ENCODE data around the gene DPP10. TPM values are rescaled to one million over a fixed set of nuclear protein-coding genes. Genes with fewer than 3 reads are reported as not detected.
"Not testable (repeated sequence)": the region's sequence is repeated elsewhere in the genome, so short reads cannot be mapped to it uniquely, and the experiment has no call there.

DPP10 gene
- total RNA-seq, 3 donors from 2014 or later (not counting 1 experiment from before 2014, with no cell fraction given): not detected

- TF ChIP-seq CTCF (IDR thresholded peaks at IDR 0.05): no peak
- no peak for ATAC-seq
- Mint-ChIP-seq H3K27me3 (ENCODE audit: low read depth in 2 of 2) (no peaks in the 10 kb centered on the region), H3K36me3 (no peaks in the 10 kb centered on the region), H3K27ac (no peak overlapping the region), H3K9me3 (peaks cover 10 to 12% of the 10 kb centered on the region in 2 donors), H3K4me1 (no peaks in the 10 kb centered on the region), H3K4me3 (no peak overlapping the region)
- no peaks in the 10 kb centered on the region for H3K27me3 ChIP-seq (ENCODE audit: control insufficient read depth, insufficient read depth, low read length)
- no peaks in the 10 kb centered on the region for H3K9me3 ChIP-seq (ENCODE audit: control insufficient read depth, insufficient read depth, low read length)
- H3K4me1 ChIP-seq (ENCODE audit: control insufficient read depth, insufficient read depth, low read length): no peaks in the 10 kb centered on the region
- H3K4me3 ChIP-seq (ENCODE audit: low read length): no peak overlapping the region
- WGBS (ENCODE audit: insufficient coverage): 71% methylated on average over 3 of the region's 3 CpGs
- no peaks in the 10 kb centered on the region for H3K36me3 ChIP-seq (ENCODE audit: control insufficient read depth, insufficient read depth, low read length)
- no peak for DNase-seq
- intact Hi-C loops (cut with micrococcal nuclease): no loop called here
- no peak overlapping the region for H3K27ac ChIP-seq (ENCODE audit: low read length)
Measured at GRCh38 chr2:114735126-114735525, 292.7 kb downstream of the DPP10 start.

GRCh38 chr2:114742245-114742644, 299.8 kb downstream of the DPP10 start:
- ATAC-seq: no peak
- Histone ChIP-seq H3K27me3 (ENCODE audit: control insufficient read depth, insufficient read depth, low read length) (no peaks in the 10 kb centered on the region), H3K36me3 (ENCODE audit: control insufficient read depth, insufficient read depth, low read length) (no peaks in the 10 kb centered on the region), H3K27ac (ENCODE audit: low read length) (no peak overlapping the region), H3K4me1 (ENCODE audit: control insufficient read depth, insufficient read depth, low read length) (no peaks in the 10 kb centered on the region), H3K4me3 (ENCODE audit: low read length) (no peak overlapping the region), H3K9me3 (ENCODE audit: control insufficient read depth, insufficient read depth, low read length) (no peaks in the 10 kb centered on the region)
- no peak for TF ChIP-seq CTCF (IDR thresholded peaks at IDR 0.05)
- no peak for DNase-seq
- no peak overlapping the region for H3K27ac Mint-ChIP-seq
- intact Hi-C loops (cut with micrococcal nuclease): no loop called here
- no peaks in the 10 kb centered on the region for H3K36me3 Mint-ChIP-seq
- no peaks in the 10 kb centered on the region for H3K27me3 Mint-ChIP-seq (ENCODE audit: low read depth in 2 of 2)
- H3K4me1 Mint-ChIP-seq: no peaks in the 10 kb centered on the region
- no CpG with 5 or more reads among the region's 1 CpG for whole genome bisulfite sequencing (ENCODE audit: insufficient coverage)
- peaks cover 13 to 17% of the 10 kb centered on the region in 2 donors for H3K9me3 Mint-ChIP-seq
- H3K4me3 Mint-ChIP-seq: no peak overlapping the region

GRCh38 chr2:114745700-114746099, 303.3 kb downstream of the DPP10 start:
- DNase-seq (no peak), ATAC-seq (no peak)
- Mint-ChIP-seq H3K27me3 (ENCODE audit: low read depth in 2 of 2) (no peaks in the 10 kb centered on the region), H3K9me3 (peaks cover 10 to 19% of the 10 kb centered on the region in 2 donors), H3K27ac (no peak overlapping the region), H3K36me3 (no peaks in the 10 kb centered on the region), H3K4me1 (no peaks in the 10 kb centered on the region), H3K4me3 (no peak overlapping the region)
- no peaks in the 10 kb centered on the region for H3K27me3 ChIP-seq (ENCODE audit: control insufficient read depth, insufficient read depth, low read length)
- intact Hi-C loops (cut with micrococcal nuclease): no loop called here
- H3K27ac ChIP-seq (ENCODE audit: low read length): no peak overlapping the region
- no peaks in the 10 kb centered on the region for H3K36me3 ChIP-seq (ENCODE audit: control insufficient read depth, insufficient read depth, low read length)
- H3K9me3 ChIP-seq (ENCODE audit: control insufficient read depth, insufficient read depth, low read length): no peaks in the 10 kb centered on the region
- H3K4me1 ChIP-seq (ENCODE audit: control insufficient read depth, insufficient read depth, low read length): no peaks in the 10 kb centered on the region
- TF ChIP-seq CTCF (IDR thresholded peaks at IDR 0.05): no peak
- WGBS (ENCODE audit: insufficient coverage): 75% methylated on average over 2 of the region's 2 CpGs
- H3K4me3 ChIP-seq (ENCODE audit: low read length): no peak overlapping the region

GRCh38 chr2:114748175-114748574, 305.7 kb downstream of the DPP10 start:
- H3K27ac ChIP-seq (ENCODE audit: low read length); H3K36me3 ChIP-seq (ENCODE audit: control insufficient read depth, insufficient read depth, low read length); H3K4me1 Mint-ChIP-seq; H3K27me3 ChIP-seq (ENCODE audit: control insufficient read depth, insufficient read depth, low read length); H3K27ac Mint-ChIP-seq; DNase-seq; ATAC-seq; intact Hi-C loops (cut with micrococcal nuclease); H3K27me3 Mint-ChIP-seq (ENCODE audit: low read depth in 2 of 2); H3K36me3 Mint-ChIP-seq; H3K4me3 Mint-ChIP-seq; H3K4me1 ChIP-seq (ENCODE audit: control insufficient read depth, insufficient read depth, low read length); H3K4me3 ChIP-seq (ENCODE audit: low read length); H3K9me3 ChIP-seq (ENCODE audit: control insufficient read depth, insufficient read depth, low read length): not testable (repeated sequence)
- H3K9me3 Mint-ChIP-seq: peaks cover 14 to 17% of the 10 kb centered on the region in 2 donors
- WGBS (ENCODE audit: insufficient coverage): 70% methylated on average over 2 of the region's 5 CpGs
